HepG2 (cell line): Measurements from ENCODE around the gene IL22RA1. TPM values are rescaled to one million over a fixed set of nuclear protein-coding genes. Genes with fewer than 3 reads are reported as not detected.

Experiments used
- CCDC6 ChIP-seq: sonication (generic); formaldehyde crosslinking; IDR thresholded peaks from 2 replicates; pipeline ENCODE4 v1.8.1; 2022; ENCODE audit warnings: mild to moderate bottlenecking, missing genetic modification reagents, moderate library complexity
- CREB1 ChIP-seq, 2 experiments: fragments of 450-650 bp in 1 of 2; IDR thresholded peaks; 2 replicates each; pipeline ENCODE4 v1.6.1; 2016 to 2017; ENCODE audit warnings: control low read depth in 1 of 2, mild to moderate bottlenecking in 1 of 2, missing compliant biosample characterization in 1 of 2, missing genetic modification characterization in 1 of 2
- HMG20A ChIP-seq: IDR thresholded peaks from 2 replicates; pipeline ENCODE4 v1.6.1; 2016; ENCODE audit warnings: borderline replicate concordance
- IRF2 ChIP-seq: IDR thresholded peaks from 2 replicates; pipeline ENCODE4 v1.6.1; 2018; ENCODE audit warnings: missing genetic modification reagents, missing compliant biosample characterization
- KLF12 ChIP-seq: sonication (generic); formaldehyde crosslinking; IDR thresholded peaks from 2 replicates; pipeline ENCODE4 v1.4.0; 2020; ENCODE audit warnings: missing genetic modification reagents, borderline replicate concordance
- MIER3 ChIP-seq: IDR thresholded peaks from 2 replicates; pipeline ENCODE4 v1.6.1; 2016; ENCODE audit warnings: missing compliant biosample characterization, borderline replicate concordance
- NKX3-1 ChIP-seq: sonication (generic); formaldehyde crosslinking; IDR thresholded peaks from 2 replicates; pipeline ENCODE4 v1.5.0; 2020; ENCODE audit warnings: missing genetic modification reagents
- SP1 ChIP-seq, 2 experiments: fragments of 450-650 bp in 1 of 2; sonication (generic) in 1 of 2; formaldehyde crosslinking in 1 of 2; IDR thresholded peaks; 2 replicates each; pipeline versions ENCODE4 v1.4.0 to v1.6.1; 2016 to 2020; ENCODE audit warnings: missing genetic modification reagents in 1 of 2
- ZEB1 ChIP-seq: IDR thresholded peaks from 2 replicates; pipeline ENCODE4 v1.6.1; 2012; ENCODE audit warnings: mild to moderate bottlenecking, low read depth, inconsistent platforms; ENCODE audit not compliant: insufficient replicate concordance
- ZKSCAN1 ChIP-seq: fragments of 150-350 bp; IDR thresholded peaks from 2 replicates; pipeline ENCODE4 v1.6.1; 2014; ENCODE audit warnings: low read length
- ZNF232 ChIP-seq: sonication (generic); formaldehyde crosslinking; IDR thresholded peaks from 2 replicates; pipeline ENCODE4 v1.4.0; 2020; ENCODE audit warnings: missing genetic modification reagents, borderline replicate concordance
- polyA plus RNA-seq, 8 experiments: library from polyadenylated mRNA; depleted of rRNA in 3 of 8; stranded (reverse) in 7 of 8; unstranded in 1 of 8; fragments of >200 nt; fragmentation: Illumina TruSeq in 4 of 8; extraction: Trizol in 4 of 8; gene quantifications; 2 replicates each; pipeline versions ENCODE4 v1.2.1 to v1.2.3, GENCODE V29; 2011 to 2016; ENCODE audit warnings: low read depth in 4 of 8, missing spikeins in 1 of 8, mixed read lengths in 1 of 8; ENCODE audit not compliant: insufficient read depth in 1 of 8
- total RNA-seq, 5 experiments: library from RNA; depleted of rRNA; stranded (reverse); fragments of >200 nt; fragmentation: Illumina TruSeq; extraction: Trizol; gene quantifications; 2 replicates each; pipeline ENCODE4 v1.2.3, GENCODE V29; 2016; ENCODE audit warnings: low read depth in 1 of 5
- TF ChIP-seq, protein P1 (sequence below): IDR thresholded peaks from 2 replicates; pipeline ENCODE4 v1.6.1; 2012; ENCODE audit warnings: inconsistent platforms
- TF ChIP-seq, protein P2 (sequence below): sonication (generic); formaldehyde crosslinking; IDR thresholded peaks from 2 replicates; pipeline ENCODE4 v1.4.0; 2020; ENCODE audit warnings: missing genetic modification reagents
- TF ChIP-seq, protein P3 (sequence below): sonication (generic); formaldehyde crosslinking; IDR thresholded peaks from 2 replicates; pipeline ENCODE4 v1.4.0; 2020; ENCODE audit warnings: missing genetic modification reagents, borderline replicate concordance
- TF ChIP-seq, protein P4 (sequence below): sonication (generic); formaldehyde crosslinking; IDR thresholded peaks from 2 replicates; pipeline ENCODE4 v1.4.0; 2020; ENCODE audit warnings: missing genetic modification reagents
- TF ChIP-seq, protein P5 (sequence below): sonication (generic); formaldehyde crosslinking; IDR thresholded peaks from 2 replicates; pipeline ENCODE4 v1.5.1; 2020; ENCODE audit warnings: mild to moderate bottlenecking, missing genetic modification reagents, borderline replicate concordance

Gene IL22RA1
- total and polyA plus RNA-seq, 2 of the 13 experiments (the other 11 are each of a cell fraction or from before 2014, with no cell fraction given), result 4.4 to 10.2 TPM

DNA sequence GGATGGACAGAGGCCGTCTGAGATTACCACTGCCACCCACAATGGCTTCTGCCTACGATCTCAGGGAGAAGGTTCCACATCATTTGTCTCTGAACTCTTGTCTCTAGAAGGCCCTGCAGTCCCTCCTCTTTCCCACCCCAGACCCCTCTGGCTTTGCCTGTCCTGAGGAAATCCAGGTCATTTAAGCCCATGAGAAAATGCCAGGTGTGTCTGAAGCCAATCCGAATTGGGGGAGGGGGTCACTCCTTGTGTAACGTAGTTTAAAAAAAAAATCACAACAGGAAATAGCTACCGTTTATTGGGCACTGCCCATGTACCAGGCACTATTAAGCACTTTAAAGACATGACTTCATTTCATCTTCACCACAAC lies 23.5 kb downstream of the IL22RA1 start (continued):
- no peak for TF ChIP-seq HMG20A
- TF ChIP-seq, protein P1, sequence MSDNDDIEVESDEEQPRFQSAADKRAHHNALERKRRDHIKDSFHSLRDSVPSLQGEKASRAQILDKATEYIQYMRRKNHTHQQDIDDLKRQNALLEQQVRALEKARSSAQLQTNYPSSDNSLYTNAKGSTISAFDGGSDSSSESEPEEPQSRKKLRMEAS, result no peak
- no peak for TF ChIP-seq SP1 (IDR thresholded peaks at IDR 0.05)
- no peak for TF ChIP-seq SP1 (CRISPR knock-in tag; IDR thresholded peaks at IDR 0.05)
- peak; percentile 7 for TF ChIP-seq ZEB1
- TF ChIP-seq IRF2 (CRISPR knock-in tag), result no peak
- no peak for TF ChIP-seq MIER3 (CRISPR knock-in tag)
- TF ChIP-seq, protein P2, sequence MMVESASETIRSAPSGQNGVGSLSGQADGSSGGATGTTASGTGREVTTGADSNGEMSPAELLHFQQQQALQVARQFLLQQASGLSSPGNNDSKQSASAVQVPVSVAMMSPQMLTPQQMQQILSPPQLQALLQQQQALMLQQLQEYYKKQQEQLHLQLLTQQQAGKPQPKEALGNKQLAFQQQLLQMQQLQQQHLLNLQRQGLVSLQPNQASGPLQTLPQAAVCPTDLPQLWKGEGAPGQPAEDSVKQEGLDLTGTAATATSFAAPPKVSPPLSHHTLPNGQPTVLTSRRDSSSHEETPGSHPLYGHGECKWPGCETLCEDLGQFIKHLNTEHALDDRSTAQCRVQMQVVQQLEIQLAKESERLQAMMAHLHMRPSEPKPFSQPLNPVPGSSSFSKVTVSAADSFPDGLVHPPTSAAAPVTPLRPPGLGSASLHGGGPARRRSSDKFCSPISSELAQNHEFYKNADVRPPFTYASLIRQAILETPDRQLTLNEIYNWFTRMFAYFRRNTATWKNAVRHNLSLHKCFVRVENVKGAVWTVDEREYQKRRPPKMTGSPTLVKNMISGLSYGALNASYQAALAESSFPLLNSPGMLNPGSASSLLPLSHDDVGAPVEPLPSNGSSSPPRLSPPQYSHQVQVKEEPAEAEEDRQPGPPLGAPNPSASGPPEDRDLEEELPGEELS (CRISPR knock-in tag), result no peak
- no peak for TF ChIP-seq ZKSCAN1
- TF ChIP-seq, protein P3, sequence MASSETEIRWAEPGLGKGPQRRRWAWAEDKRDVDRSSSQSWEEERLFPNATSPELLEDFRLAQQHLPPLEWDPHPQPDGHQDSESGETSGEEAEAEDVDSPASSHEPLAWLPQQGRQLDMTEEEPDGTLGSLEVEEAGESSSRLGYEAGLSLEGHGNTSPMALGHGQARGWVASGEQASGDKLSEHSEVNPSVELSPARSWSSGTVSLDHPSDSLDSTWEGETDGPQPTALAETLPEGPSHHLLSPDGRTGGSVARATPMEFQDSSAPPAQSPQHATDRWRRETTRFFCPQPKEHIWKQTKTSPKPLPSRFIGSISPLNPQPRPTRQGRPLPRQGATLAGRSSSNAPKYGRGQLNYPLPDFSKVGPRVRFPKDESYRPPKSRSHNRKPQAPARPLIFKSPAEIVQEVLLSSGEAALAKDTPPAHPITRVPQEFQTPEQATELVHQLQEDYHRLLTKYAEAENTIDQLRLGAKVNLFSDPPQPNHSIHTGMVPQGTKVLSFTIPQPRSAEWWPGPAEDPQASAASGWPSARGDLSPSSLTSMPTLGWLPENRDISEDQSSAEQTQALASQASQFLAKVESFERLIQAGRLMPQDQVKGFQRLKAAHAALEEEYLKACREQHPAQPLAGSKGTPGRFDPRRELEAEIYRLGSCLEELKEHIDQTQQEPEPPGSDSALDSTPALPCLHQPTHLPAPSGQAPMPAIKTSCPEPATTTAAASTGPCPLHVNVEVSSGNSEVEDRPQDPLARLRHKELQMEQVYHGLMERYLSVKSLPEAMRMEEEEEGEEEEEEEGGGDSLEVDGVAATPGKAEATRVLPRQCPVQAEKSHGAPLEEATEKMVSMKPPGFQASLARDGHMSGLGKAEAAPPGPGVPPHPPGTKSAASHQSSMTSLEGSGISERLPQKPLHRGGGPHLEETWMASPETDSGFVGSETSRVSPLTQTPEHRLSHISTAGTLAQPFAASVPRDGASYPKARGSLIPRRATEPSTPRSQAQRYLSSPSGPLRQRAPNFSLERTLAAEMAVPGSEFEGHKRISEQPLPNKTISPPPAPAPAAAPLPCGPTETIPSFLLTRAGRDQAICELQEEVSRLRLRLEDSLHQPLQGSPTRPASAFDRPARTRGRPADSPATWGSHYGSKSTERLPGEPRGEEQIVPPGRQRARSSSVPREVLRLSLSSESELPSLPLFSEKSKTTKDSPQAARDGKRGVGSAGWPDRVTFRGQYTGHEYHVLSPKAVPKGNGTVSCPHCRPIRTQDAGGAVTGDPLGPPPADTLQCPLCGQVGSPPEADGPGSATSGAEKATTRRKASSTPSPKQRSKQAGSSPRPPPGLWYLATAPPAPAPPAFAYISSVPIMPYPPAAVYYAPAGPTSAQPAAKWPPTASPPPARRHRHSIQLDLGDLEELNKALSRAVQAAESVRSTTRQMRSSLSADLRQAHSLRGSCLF (CRISPR knock-in tag), result no peak
- no peak for TF ChIP-seq CREB1 (IDR thresholded peaks at IDR 0.05)
- TF ChIP-seq CREB1 (CRISPR knock-in tag; IDR thresholded peaks at IDR 0.05), result peak; percentile 57; the same call in 1 of the 2 replicates
- no peak for TF ChIP-seq KLF12
- TF ChIP-seq, protein P4, sequence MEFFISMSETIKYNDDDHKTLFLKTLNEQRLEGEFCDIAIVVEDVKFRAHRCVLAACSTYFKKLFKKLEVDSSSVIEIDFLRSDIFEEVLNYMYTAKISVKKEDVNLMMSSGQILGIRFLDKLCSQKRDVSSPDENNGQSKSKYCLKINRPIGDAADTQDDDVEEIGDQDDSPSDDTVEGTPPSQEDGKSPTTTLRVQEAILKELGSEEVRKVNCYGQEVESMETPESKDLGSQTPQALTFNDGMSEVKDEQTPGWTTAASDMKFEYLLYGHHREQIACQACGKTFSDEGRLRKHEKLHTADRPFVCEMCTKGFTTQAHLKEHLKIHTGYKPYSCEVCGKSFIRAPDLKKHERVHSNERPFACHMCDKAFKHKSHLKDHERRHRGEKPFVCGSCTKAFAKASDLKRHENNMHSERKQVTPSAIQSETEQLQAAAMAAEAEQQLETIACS (CRISPR knock-in tag), result no peak
- no peak for TF ChIP-seq NKX3-1 (CRISPR knock-in tag)
- TF ChIP-seq, protein P5, sequence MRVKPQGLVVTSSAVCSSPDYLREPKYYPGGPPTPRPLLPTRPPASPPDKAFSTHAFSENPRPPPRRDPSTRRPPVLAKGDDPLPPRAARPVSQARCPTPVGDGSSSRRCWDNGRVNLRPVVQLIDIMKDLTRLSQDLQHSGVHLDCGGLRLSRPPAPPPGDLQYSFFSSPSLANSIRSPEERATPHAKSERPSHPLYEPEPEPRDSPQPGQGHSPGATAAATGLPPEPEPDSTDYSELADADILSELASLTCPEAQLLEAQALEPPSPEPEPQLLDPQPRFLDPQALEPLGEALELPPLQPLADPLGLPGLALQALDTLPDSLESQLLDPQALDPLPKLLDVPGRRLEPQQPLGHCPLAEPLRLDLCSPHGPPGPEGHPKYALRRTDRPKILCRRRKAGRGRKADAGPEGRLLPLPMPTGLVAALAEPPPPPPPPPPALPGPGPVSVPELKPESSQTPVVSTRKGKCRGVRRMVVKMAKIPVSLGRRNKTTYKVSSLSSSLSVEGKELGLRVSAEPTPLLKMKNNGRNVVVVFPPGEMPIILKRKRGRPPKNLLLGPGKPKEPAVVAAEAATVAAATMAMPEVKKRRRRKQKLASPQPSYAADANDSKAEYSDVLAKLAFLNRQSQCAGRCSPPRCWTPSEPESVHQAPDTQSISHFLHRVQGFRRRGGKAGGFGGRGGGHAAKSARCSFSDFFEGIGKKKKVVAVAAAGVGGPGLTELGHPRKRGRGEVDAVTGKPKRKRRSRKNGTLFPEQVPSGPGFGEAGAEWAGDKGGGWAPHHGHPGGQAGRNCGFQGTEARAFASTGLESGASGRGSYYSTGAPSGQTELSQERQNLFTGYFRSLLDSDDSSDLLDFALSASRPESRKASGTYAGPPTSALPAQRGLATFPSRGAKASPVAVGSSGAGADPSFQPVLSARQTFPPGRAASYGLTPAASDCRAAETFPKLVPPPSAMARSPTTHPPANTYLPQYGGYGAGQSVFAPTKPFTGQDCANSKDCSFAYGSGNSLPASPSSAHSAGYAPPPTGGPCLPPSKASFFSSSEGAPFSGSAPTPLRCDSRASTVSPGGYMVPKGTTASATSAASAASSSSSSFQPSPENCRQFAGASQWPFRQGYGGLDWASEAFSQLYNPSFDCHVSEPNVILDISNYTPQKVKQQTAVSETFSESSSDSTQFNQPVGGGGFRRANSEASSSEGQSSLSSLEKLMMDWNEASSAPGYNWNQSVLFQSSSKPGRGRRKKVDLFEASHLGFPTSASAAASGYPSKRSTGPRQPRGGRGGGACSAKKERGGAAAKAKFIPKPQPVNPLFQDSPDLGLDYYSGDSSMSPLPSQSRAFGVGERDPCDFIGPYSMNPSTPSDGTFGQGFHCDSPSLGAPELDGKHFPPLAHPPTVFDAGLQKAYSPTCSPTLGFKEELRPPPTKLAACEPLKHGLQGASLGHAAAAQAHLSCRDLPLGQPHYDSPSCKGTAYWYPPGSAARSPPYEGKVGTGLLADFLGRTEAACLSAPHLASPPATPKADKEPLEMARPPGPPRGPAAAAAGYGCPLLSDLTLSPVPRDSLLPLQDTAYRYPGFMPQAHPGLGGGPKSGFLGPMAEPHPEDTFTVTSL, result no peak
- 0 out of 2 replicates have a peak, but pooled peaks have one; percentile 7 for TF ChIP-seq CCDC6
- TF ChIP-seq ZNF232, result 0 out of 2 replicates have a peak, but pooled peaks have one; percentile 19
